GM19395 (cell line): Measurements from ENCODE around the gene HERPUD1.
"Not testable (repeated sequence)": the region's sequence is repeated elsewhere in the genome, so short reads cannot be mapped to it uniquely, and the experiment has no call there.

Experiments
- ATAC-seq: cut with Tn5 transposase; IDR thresholded peaks from one replicate; pipeline ENCODE4 v1.9.1; 2021; ENCODE audit warnings: mild to moderate bottlenecking, moderate library complexity; ENCODE audit not compliant: unreplicated experiment

Gene HERPUD1, protein sequence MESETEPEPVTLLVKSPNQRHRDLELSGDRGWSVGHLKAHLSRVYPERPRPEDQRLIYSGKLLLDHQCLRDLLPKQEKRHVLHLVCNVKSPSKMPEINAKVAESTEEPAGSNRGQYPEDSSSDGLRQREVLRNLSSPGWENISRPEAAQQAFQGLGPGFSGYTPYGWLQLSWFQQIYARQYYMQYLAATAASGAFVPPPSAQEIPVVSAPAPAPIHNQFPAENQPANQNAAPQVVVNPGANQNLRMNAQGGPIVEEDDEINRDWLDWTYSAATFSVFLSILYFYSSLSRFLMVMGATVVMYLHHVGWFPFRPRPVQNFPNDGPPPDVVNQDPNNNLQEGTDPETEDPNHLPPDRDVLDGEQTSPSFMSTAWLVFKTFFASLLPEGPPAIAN

DNA sequence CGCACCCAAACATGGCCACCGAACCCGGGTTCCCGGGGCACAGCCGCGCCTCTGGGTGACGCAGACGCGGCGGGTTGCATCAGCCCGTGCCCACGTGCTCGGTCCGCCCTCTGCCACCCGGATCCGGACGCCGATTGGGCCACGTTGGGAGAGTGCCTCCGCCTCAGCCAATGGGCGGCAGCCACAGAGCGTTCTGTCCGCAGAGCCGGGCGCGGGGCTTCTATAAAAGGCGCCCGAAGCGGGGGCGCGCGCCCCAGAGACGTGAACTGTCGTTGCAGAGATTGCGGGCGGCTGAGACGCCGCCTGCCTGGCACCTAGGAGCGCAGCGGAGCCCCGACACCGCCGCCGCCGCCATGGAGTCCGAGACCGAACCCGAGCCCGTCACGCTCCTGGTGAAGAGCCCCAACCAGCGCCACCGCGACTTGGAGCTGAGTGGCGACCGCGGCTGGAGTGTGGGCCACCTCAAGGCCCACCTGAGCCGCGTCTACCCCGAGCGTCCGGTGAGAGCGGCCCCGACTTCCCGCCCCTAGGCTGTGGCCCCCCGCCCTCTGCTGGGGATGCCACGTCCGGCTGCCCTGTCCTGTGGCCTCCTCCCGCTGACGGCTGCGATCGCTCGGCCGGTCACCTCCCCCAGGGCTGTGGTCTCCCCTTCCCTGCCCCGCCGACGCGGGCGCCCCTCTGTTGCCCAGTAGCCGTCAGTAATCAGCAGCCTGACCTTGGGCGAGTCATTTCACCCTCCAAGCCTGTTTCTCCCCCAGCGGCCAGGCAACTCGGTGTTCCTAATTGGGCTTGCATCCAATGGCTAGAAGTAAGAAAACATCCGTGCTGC, at the start of gene HERPUD1:
TSS of gene HERPUD1 (plus strand) at position 251 of the 829 bp plus-strand sequence. CDS start at position 354, 103 bp downstream.
- peak; percentile 81 for ATAC-seq

DNA sequence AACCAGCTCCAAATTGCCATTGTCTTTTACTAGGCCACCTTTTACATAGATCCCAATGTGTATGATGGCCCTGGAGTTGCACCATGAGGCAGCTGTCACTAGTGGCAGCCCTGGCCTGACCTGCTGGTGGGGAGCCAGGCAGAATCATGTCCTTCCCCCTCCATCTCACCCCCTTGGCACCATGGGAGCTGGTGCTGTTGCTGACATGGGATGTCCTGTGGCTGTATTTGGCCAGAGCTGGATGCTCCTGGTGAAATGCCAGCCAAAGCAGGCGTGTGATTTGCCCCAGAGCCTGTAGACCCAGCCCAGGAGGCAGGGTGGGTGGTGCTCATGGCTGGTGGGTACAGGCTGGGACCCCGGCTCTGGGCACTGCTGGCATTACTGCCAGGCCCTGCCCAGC, 48.4 kb upstream of the HERPUD1 start:
- ATAC-seq, result no peak

- no peak for ATAC-seq
Measured at GRCh38 chr16:56884026-56884582, 47.8 kb upstream of the HERPUD1 start.

DNA sequence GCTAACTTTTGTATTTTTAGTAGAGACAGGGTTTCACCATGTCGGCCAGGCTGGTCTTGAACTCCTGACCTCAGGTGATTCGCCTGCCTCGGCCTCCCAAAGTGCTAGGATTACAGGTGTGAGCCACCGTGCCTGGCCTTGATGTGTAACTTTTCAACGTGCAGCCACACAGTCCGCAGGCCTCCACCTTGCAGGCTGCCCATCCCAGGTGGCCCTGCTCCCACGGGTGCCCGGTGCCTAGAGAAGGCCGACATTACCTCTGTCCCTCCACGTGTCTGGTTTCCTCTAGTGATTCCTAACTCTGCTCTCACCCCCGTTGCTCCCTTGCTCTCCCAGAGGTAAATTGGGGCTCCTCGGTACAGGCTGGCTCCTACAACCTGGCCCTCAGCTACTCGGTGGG, 47.0 kb upstream of the HERPUD1 start:
- not testable (repeated sequence) for ATAC-seq

GRCh38 chr16:56885446-56886162, 46.3 kb upstream of the HERPUD1 start:
- ATAC-seq, result no peak

- ATAC-seq, result no peak
Measured at GRCh38 chr16:56886296-56886695, 45.6 kb upstream of the HERPUD1 start.

DNA sequence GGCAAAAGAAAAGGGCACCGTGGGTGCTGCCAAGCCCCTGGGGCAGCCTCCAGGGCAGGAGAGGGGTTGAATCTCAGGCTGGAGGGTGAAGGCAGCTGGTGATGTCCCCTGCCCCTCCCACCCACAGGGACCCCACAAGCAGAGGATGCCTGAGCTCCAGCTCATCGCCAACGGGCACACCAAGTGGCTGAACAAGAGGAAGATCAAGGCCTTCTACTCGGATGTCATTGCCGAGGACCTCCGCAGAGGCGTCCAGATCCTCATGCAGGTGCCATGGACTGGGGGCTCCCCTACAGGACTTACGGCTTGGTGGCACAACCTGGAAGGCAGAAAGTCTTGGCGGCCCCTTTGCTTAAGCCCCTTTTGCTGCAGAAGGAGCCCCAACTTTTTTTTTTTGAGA, 45.1 kb upstream of the HERPUD1 start:
- ATAC-seq, result no peak

- ATAC-seq, result peak; percentile 66
Measured at GRCh38 chr16:56888806-56889205, 43.1 kb upstream of the HERPUD1 start.

GRCh38 chr16:56889206-56889605, 42.7 kb upstream of the HERPUD1 start:
- peak; percentile 22 for ATAC-seq

GRCh38 chr16:56891685-56892084, 40.3 kb upstream of the HERPUD1 start:
- no peak for ATAC-seq

- ATAC-seq, result no peak
Measured at GRCh38 chr16:56892705-56893104, 39.2 kb upstream of the HERPUD1 start.

DNA sequence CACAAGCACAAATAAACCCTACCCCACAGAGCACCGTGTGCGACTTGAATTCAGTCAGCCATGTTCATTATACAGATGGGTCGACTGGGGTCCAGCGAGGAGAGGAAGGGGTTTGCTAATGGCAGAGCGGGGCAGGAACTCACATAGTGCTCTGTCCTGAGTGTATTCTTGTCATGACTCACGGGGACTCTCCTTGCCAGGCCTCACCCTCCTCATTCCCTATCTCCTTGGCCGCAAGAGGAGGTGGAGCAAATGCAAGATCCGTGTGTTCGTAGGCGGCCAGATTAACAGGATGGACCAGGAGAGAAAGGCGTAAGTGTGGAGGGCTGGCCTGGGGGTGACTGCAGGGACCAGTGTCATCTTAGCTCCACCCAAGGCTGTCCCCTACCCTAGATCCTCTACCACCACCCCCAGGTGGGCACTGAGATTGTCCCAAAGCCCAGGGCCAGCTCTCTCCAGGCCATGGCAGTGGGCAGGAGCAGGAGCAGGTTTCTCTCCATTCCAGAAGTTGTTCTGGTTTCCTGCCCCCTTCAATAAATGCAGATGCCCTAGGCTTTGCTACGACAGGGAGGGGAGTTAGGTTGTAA, 37.5 kb upstream of the HERPUD1 start:
- ATAC-seq, result no peak

DNA sequence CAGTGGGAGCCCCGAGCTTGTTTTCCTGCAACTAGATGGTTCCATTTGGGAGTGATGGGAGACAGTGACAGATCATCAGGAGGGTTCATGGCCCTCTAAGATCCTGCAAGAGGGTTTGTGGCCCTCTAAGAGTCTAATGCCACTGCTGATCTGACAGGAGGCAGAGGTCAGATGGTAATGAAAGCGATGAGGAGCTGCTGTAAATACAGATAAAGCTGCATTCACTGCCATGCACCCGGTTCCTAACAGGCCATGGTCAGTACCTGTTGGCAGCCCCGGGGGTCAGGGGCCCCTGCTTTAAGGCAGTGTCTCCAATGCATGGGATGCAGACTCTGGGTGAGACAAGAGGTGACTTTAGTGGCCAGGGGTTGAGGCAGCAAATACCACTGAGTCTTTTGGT, 36.1 kb upstream of the HERPUD1 start:
- ATAC-seq, result no peak

DNA sequence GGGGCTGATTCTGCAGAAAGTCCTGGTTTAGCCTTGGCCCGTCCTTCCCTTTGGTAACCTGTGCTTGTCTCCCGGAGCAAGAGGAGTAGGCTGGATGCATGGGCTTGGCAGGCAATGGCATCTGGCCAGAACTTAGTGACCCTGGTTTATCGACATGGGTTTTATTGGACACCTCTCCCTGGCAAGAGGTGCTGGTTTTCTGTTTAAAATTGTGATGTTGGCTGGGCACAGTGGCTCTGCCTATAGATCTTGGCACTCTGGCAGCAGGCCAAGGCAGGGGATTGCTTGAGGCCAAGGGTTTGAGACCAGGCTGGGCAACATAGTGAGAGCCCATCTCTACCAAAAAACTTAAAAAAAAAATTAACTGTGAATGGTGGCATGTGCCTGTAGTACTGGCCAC, 35.7 kb upstream of the HERPUD1 start:
- no peak for ATAC-seq

GRCh38 chr16:56897026-56897799, 34.7 kb upstream of the HERPUD1 start:
- no peak for ATAC-seq

DNA sequence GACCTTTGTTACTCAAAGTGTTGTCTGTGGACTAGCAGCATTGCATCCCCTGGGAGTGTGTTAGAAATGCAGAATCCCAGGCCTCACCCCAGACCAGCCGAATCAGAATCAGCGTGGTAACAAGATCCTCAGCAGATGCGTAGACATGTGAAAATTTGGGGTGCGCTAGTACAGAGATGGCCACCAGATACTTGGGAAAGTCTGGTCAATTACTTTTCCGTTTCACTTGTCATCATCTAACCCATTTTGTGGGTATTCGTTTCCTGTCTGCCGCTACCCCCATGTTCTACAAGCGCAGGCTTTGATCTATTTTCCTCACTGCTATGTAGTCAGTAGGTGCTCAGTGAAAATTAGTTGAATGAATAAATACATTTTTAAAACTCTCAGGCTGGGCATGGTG, 33.1 kb upstream of the HERPUD1 start:
- peak; percentile 88 for ATAC-seq

- no peak for ATAC-seq
Measured at GRCh38 chr16:56903866-56904265, 28.1 kb upstream of the HERPUD1 start.

DNA sequence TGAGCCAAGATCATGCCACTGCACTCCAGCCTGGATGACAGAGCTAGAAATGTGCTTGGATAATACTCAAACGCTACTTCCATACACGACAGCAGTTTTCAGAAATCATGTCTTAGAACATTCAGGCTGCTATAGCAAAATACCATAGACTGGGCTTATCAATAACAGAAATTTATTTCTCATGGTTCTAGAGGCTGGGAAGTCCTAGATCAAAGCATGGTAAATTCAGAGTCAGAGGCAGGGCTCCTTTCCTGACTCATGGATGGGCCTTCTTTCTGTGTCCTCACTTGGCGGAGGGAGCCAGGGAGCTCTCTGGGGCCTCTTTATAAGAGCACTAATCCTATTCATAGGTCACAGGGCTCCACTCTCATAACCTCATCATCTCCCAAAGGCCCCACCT, 24.5 kb upstream of the HERPUD1 start:
- no peak for ATAC-seq

DNA sequence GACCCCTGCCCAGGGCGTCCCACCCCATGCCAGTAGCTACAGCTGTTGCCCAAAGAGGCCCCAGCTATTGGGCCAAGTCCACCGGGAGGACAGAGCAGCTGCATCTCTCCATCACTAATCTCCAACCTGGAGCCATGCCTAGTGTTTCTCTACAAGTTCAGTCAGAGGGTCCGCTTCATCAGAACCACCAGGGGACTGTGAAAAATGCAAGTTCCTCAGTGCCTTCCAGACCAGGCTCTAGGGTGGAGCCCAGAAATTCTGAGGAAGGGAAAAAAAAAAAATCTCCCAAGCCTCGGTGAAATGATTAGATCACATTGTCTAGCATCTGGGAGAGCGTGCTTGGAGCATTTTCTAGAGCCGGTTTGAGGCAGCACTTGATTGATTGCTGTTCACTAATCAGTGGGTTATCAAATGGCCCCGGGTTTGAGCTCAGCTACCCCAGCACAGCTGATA, 22.4 kb upstream of the HERPUD1 start:
- ATAC-seq, result no peak

DNA sequence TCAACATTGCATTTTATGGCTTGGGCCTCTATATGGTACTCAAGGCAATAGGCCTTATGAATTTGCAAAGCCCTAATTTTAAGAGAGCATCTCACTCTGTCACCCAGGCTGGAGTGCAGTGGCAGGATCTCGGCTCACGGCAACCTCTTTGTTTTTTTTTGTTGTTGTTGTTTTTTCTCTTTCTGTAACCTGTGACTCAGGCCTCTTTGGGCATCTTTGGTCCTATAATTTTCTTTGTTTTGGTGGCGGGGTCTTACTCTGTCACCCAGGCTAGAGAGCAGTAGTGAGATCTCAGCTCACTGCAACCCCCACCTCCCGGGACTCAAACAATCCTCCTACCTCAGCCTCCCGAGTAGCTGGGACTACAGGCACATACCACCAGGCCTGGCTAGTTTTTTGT, 21.8 kb upstream of the HERPUD1 start:
- no peak for ATAC-seq
